Measurements from ENCODE around the gene POMT1.

DNA sequence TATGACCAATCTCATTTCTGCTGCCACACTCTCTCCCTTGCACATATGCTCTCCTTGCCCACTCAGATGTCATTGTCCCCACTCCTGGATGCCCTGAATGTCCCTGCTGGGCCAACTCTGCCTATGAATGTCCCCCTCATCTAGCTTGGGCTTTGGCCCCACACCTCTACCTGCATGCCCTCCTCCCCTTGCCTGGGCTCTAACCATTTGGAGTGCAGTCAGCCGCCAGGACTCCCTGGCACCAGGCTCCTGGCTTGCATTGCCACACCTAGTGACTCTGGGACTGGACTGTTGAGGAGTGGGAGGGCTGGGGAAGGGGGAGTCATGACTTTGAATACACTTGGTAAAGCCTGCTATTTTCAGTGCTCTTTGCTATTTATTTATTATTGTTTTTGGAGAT, 41.6 kb upstream of the POMT1 start:
- TF ChIP-seq, protein P1, sequence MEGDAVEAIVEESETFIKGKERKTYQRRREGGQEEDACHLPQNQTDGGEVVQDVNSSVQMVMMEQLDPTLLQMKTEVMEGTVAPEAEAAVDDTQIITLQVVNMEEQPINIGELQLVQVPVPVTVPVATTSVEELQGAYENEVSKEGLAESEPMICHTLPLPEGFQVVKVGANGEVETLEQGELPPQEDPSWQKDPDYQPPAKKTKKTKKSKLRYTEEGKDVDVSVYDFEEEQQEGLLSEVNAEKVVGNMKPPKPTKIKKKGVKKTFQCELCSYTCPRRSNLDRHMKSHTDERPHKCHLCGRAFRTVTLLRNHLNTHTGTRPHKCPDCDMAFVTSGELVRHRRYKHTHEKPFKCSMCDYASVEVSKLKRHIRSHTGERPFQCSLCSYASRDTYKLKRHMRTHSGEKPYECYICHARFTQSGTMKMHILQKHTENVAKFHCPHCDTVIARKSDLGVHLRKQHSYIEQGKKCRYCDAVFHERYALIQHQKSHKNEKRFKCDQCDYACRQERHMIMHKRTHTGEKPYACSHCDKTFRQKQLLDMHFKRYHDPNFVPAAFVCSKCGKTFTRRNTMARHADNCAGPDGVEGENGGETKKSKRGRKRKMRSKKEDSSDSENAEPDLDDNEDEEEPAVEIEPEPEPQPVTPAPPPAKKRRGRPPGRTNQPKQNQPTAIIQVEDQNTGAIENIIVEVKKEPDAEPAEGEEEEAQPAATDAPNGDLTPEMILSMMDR (IDR thresholded peaks at IDR 0.05; ENCODE audit: low read length): no peak
- no peak for TF ChIP-seq EZH2 (optimal IDR thresholded peaks at IDR 0.05; ENCODE audit: low read depth, low read length)
- TF ChIP-seq EZH2phosphoT487 (IDR thresholded peaks at IDR 0.05; ENCODE audit: low read length): no peak
